Ectodermal cell (in vitro differentiated cells): ENCODE measurements around the gene CIBAR2.

Experiments
- H3K27ac ChIP-seq: 2 replicates; pipeline ENCODE4 v1.7.0; 2013; ENCODE audit warnings: mild to moderate bottlenecking, low read depth, low read length; ENCODE audit not compliant: insufficient read depth, poor library complexity, severe bottlenecking
- H3K27me3 ChIP-seq: 2 replicates; pipeline ENCODE4 v1.7.0; 2013; ENCODE audit warnings: mild to moderate bottlenecking, low read length; ENCODE audit not compliant: insufficient read depth, control insufficient read depth, poor library complexity, severe bottlenecking
- H3K36me3 ChIP-seq: one replicate; pipeline ENCODE4 v1.7.0; 2013; ENCODE audit warnings: low read length; ENCODE audit not compliant: control insufficient read depth, insufficient read depth
- H3K4me1 ChIP-seq: one replicate; pipeline ENCODE4 v1.7.0; 2013; ENCODE audit warnings: low read length; ENCODE audit not compliant: control insufficient read depth, insufficient read depth
- H3K4me3 ChIP-seq: 2 replicates; pipeline ENCODE4 v1.7.0; 2013; ENCODE audit warnings: low read depth, low read length, control low read depth; ENCODE audit not compliant: insufficient read depth
- H3K9me3 ChIP-seq: 2 replicates; pipeline ENCODE4 v1.7.0; 2013; ENCODE audit warnings: mild to moderate bottlenecking, low read length, moderate library complexity; ENCODE audit not compliant: control insufficient read depth
- WGBS, 2 experiments: methylation state at CpG; one replicate each; pipeline ENCODE4 v1.1.7; 2013; ENCODE audit warnings: missing lambda C conversion rate in 2 of 2; 5-methylcytosine and 5-hydroxymethylcytosine counted together

The CIBAR2 gene

DNA sequence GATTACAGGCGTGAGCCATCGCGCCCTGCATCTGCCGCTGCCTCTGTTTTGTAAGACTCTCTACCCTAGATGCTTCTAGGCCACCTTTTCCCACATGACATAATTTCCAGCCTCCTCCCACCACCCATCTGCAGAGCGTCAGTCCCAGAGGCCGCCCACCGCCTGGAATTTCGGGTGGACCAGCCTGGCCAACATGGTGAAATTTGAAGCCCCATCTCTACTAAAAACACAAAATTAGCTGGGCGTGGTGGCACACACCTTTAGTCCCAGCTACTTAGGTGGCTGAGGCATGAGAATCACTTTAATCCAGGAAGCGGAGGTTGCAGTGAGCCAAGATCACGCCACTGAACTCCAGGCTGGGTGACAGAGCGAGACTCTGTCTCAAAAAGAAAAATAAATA lies 5.1 kb upstream of the CIBAR2 start:
- H3K4me3 ChIP-seq, result no peak overlapping the region

DNA sequence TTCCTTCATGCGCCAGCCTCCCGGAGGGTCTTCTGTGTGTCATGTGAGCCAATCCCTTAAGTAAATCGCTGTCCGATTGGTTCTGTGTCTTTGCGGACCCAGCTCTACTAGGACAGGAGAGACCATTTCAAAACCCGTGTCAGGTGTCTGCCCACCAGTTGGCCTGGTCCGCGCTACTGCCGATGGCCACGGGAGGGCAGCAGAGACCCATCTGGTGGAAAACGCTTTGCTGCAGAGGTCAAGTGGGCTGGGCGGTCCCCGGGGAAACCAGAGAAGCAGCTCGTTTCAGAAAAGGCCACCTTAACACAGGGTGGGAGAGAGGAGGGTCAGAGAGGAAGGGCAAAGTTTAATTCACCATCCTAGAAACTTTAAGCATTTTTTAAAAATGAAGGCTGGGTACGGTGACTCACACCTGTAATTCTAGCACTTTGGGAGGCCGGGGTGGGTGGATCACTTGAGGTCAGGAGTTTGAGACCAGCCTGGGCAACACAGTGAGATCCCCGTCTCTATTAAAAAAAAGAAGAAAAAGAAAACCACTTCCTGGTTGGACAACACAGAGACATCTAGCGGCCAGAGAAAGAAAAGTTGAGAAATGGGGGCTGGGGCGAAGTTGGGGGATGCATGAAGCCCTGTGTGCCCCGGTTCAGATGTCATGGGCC lies 2.8 kb upstream of the CIBAR2 start:
- Histone ChIP-seq H3K36me3 (no peaks in the 10 kb centered on the region), H3K27ac (no peak overlapping the region), H3K27me3 (no peaks in the 10 kb centered on the region), H3K4me1 (peaks cover 17% of the 10 kb centered on the region), H3K9me3 (no peaks in the 10 kb centered on the region), H3K4me3 (no peak overlapping the region)
- 26 to 27% methylated on average over 20 of the region's 20 CpGs for WGBS, 2 experiments

More for the DNA sequence above, 5.1 kb upstream of the CIBAR2 start:
- Histone ChIP-seq H3K27me3 (no peaks in the 10 kb centered on the region), H3K27ac (no peak overlapping the region), H3K36me3 (no peaks in the 10 kb centered on the region), H3K9me3 (no peaks in the 10 kb centered on the region), H3K4me1 (peaks cover 9% of the 10 kb centered on the region)
- 92 to 93% methylated on average over 12 of the region's 12 CpGs for WGBS, 2 experiments

DNA sequence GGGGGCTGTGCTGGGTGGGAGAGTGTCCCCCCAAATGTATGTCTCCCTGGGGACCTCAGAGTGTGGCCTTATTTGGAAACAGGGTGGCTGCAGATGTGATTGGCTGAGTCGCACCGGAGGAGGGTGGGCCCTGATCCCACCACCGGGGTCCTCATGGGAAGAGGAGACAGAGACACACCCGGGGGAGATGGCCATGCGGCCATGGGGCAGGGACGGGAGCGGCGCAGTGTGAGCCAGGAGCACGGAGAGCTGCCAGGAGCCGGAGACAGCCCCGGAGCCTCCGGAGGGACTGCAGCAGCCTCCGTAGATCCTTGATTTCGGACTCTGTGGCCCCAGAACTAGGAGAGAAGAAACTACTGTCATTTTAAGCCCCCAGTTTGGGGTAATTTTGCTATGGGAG lies 1.6 kb upstream of the CIBAR2 start:
- Histone ChIP-seq H3K27me3 (no peaks in the 10 kb centered on the region), H3K9me3 (no peaks in the 10 kb centered on the region), H3K4me3 (no peak overlapping the region), H3K27ac (no peak overlapping the region), H3K36me3 (no peaks in the 10 kb centered on the region), H3K4me1 (peaks cover 17% of the 10 kb centered on the region)
- 64 to 66% methylated on average over 14 of the region's 14 CpGs for WGBS, 2 experiments

DNA sequence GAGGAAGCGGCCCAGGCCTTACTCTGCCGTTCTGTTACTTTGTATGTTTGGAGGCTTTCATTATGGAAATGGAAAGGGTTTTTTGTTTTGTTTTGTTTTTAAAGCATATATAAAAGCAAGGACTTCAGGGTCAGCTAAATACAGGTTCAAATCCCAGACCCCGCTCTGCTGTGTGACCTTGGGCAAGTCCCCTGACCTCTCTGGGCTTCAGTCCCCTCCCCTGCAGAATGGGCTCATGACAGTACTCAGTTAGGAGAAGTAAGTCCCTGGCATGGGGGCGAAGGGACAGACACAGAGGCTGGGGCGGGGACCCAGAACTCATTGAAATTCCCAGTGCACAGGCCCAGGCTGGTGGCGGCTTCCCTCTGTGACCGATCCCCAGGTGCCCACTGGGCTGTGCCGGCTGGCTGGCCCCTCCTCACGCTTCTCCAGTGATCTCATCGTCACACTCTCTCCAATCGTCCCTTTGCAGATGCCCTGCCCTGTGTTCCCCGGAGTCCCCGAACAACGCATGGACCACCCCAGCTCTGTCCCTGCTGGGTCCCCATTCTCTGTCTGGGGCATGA lies 979 bp upstream of the CIBAR2 start:
- H3K4me1 ChIP-seq, result peaks cover 17% of the 10 kb centered on the region
- H3K27me3 ChIP-seq, result no peaks in the 10 kb centered on the region
- H3K27ac ChIP-seq, result no peak overlapping the region
- no peak overlapping the region for H3K4me3 ChIP-seq
- H3K36me3 ChIP-seq, result no peaks in the 10 kb centered on the region
- no peaks in the 10 kb centered on the region for H3K9me3 ChIP-seq
- WGBS, 2 experiments, result 84% methylated on average over 14 of the region's 14 CpGs

DNA sequence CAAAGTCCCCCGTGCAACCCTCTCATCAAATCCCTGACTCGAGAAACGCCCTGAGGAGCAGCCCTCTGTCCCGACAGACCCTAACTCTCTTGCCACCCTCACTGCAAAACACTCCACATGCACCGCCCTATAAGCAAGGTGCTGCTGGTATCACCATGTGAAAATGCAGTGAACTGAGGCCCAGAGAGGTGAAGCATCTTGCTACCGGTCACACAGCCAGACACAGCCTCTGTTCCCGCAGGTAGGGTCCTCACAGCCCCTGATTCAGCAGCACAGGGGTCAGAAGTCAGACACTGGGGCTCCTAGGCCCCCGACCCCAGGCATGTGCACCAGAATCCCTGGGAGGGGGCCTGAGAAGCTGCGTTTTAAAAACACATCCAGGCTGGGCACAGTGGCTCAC lies 1.1 kb downstream of the CIBAR2 start:
- Histone ChIP-seq H3K4me3 (no peak overlapping the region), H3K9me3 (no peaks in the 10 kb centered on the region), H3K27me3 (no peaks in the 10 kb centered on the region), H3K4me1 (peaks cover 17% of the 10 kb centered on the region), H3K36me3 (no peaks in the 10 kb centered on the region), H3K27ac (no peak overlapping the region)
- 90 to 92% methylated on average over 9 of the region's 9 CpGs for WGBS, 2 experiments

DNA sequence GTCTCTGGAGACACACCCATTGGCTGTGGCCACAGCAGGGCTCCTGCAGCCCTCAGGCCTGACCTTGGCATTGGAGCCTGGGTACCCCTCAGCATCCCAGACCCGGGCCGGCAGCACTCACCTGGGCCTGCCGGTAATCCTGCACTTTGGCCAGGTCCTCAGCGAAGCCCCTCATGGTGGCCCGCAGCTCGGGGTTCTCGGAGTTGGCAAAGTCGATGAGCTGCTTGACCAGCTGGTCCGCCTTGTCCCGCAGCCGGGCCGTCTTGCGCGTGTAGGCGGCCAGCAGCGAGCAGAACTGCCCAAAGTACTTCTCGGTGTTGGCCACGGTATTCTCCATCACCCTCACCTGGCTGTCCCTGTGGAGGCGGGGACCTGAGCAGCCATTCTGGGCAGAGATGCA lies 2.2 kb downstream of the CIBAR2 start:
- Histone ChIP-seq H3K9me3 (no peaks in the 10 kb centered on the region), H3K4me3 (no peak overlapping the region), H3K4me1 (peaks cover 17% of the 10 kb centered on the region), H3K36me3 (no peaks in the 10 kb centered on the region), H3K27me3 (no peaks in the 10 kb centered on the region), H3K27ac (no peak overlapping the region)
- WGBS, 2 experiments, result 95 to 96% methylated on average over 19 of the region's 19 CpGs

DNA sequence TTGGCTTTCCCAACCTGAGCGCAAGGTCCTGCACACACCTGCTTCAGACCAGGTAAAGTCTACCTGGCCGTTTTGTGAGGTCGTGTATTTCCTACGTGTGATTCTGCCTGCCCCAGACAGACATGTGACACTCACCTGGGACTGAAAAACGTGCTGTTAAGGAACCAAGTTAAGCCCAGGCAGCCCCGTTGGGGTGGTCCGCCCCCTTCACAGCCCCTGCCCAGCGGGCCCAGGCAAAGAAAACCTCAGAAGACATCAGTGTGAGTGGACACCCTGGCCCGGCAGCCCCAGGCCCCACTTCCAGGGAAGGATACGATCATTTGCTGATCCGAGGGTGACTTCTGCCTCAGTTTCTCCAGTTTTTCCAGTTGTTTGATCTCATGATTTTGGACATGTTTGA lies 4.7 kb downstream of the CIBAR2 start:
- Histone ChIP-seq H3K9me3 (no peaks in the 10 kb centered on the region), H3K4me3 (no peak overlapping the region), H3K27ac (no peak overlapping the region), H3K27me3 (no peaks in the 10 kb centered on the region), H3K4me1 (peaks cover 9% of the 10 kb centered on the region), H3K36me3 (no peaks in the 10 kb centered on the region)
- WGBS, 2 experiments, result 89 to 90% methylated on average over 11 of the region's 11 CpGs

DNA sequence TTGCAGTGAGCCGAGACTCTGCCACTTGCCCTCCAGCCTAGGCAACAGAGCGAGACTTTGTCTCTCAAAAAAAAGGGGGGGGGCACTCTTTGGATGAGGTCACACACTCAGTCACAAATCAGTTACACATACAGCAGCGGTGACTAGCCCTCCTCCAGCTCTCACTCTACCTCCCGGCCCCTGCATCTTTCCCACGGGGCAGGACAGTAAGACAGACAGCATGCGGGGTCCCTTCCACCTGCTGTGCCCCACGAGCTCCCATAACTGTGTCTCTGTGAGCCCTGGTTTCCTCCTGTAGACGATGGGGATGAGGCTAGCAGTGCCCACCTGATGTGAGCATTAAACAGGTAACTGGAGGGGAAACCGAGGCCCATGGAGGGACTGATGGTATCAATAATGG lies 5.2 kb downstream of the CIBAR2 start:
- Histone ChIP-seq H3K9me3 (no peaks in the 10 kb centered on the region), H3K36me3 (no peaks in the 10 kb centered on the region), H3K4me3 (no peak overlapping the region), H3K27me3 (no peaks in the 10 kb centered on the region), H3K27ac (no peak overlapping the region), H3K4me1 (peaks cover 4% of the 10 kb centered on the region)
- 93% methylated on average over 9 of the region's 9 CpGs for WGBS, 2 experiments

DNA sequence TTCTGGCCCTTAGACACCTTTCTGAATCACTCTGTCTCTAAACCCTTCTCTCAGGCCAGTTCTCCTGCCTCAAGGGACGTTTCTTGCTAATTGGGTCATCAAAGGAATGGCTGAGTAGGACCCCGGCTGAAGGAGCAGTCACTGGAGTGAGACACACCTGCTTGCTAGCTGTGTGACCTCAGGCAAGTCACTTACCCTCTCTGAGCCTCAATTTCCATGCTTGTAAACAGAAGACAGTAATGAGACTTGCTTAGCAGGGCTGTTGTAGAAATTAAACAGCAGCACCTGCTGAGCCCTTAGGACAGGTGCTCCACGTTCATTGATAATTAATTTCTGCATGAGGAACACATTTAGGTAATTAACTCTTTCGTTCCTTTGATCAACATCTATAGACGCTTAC lies 6.8 kb downstream of the CIBAR2 start:
- H3K9me3 ChIP-seq, result no peaks in the 10 kb centered on the region
- WGBS, 2 experiments, result 84 to 90% methylated on average over 5 of the region's 5 CpGs
- H3K4me3 ChIP-seq, result no peak overlapping the region
- no peaks in the 10 kb centered on the region for H3K27me3 ChIP-seq
- H3K36me3 ChIP-seq, result no peaks in the 10 kb centered on the region
- H3K27ac ChIP-seq, result no peak overlapping the region
- no peaks in the 10 kb centered on the region for H3K4me1 ChIP-seq

DNA sequence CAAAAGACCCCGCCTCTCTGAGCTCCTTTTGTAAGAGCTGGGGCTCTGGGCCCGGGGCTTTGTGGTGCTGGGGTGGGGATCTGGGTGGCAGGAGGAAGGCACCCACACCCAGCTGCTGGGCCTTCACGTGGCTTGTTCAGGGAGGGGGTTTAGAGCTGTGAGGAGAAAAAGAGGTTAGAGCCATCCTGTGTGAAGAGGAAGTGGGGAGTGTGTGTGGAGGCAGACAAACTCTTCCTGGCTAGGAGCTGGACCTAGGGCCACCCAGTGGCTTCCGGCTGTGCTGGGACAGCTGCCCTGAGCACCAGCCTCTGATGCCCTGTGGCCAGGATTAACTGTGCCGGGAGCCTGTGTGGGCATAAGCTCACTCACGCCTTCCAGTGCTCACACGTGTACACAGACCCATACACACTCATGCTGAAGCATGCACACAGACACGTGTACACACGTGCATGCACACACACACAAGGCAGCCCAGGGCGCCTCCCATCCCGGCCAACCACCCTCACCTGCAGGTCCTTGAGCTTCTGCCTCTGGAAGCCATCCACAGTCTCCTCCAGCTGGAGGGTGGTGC lies 7.4 kb downstream of the CIBAR2 start:
- 90 to 93% methylated on average over 10 of the region's 11 CpGs for WGBS, 2 experiments
- no peaks in the 10 kb centered on the region for H3K4me1 ChIP-seq
- H3K4me3 ChIP-seq, result no peak overlapping the region
- H3K9me3 ChIP-seq, result no peaks in the 10 kb centered on the region
- no peak overlapping the region for H3K27ac ChIP-seq
- H3K36me3 ChIP-seq, result no peaks in the 10 kb centered on the region
- no peaks in the 10 kb centered on the region for H3K27me3 ChIP-seq
